Stimulated activated memory B cell treated with anti-CD40 and anti-IgM and Interleukin-4, amounts not matched to agents 10 μg/mL and 1 μg/mL and 100 μg/mL, for 72 hours (primary cell): Measurements from ENCODE around the gene MSANTD7.
"Not testable (repeated sequence)": the region's sequence is repeated elsewhere in the genome, so short reads cannot be mapped to it uniquely, and the experiment has no call there.

ENCODE experiments used
- ATAC-seq: fragments of 150-1000 bp; cut with Tn5 transposase; 2 replicates; pipeline ENCODE4 v1.10.0; 2021
- H3K27ac Mint-ChIP-seq: one replicate; pipeline ENCODE4 v1.8.0; 2022; ENCODE audit warnings: mild to moderate bottlenecking, mixed read lengths
- H3K27me3 Mint-ChIP-seq: one replicate; pipeline ENCODE4 v1.8.0; 2022; ENCODE audit warnings: mixed read lengths
- H3K36me3 Mint-ChIP-seq: one replicate; pipeline ENCODE4 v1.8.0; 2022; ENCODE audit warnings: mixed read lengths
- H3K4me1 Mint-ChIP-seq: one replicate; pipeline ENCODE4 v1.8.0; 2022; ENCODE audit warnings: mixed read lengths
- H3K4me3 Mint-ChIP-seq: one replicate; pipeline ENCODE4 v1.8.0; 2022; ENCODE audit warnings: mild to moderate bottlenecking, moderate library complexity, mixed read lengths
- H3K9me3 Mint-ChIP-seq: one replicate; pipeline ENCODE4 v1.8.0; 2022; ENCODE audit warnings: mixed read lengths

MSANTD7 gene

DNA sequence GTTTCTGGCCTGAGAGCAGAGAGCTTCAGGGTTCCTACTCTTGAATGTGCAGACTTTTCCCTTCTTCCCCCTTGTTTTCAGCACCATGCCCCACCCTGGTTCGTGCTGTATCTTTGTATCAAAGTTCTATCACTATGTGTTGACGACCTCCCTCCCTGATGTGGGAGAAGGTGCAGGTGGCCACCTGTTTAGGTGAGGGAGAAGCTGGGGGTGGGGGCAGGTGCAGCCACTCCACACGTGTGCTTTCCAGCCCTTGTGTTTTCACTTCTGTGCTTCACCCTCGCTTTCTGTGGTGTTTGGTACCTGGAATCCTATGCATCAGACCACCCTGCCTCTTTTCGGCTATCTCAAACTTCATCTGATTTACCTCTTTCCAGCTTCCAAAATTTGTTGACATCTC, 20.9 kb downstream of the MSANTD7 start:
- H3K27ac Mint-ChIP-seq = no peak overlapping the region
- H3K27me3 Mint-ChIP-seq = no peaks in the 10 kb centered on the region
- H3K9me3 Mint-ChIP-seq = no peaks in the 10 kb centered on the region
- H3K36me3 Mint-ChIP-seq = peaks cover 57% of the 10 kb centered on the region
- H3K4me3 Mint-ChIP-seq = no peak overlapping the region
- peaks cover 6% of the 10 kb centered on the region for H3K4me1 Mint-ChIP-seq
- no peak for ATAC-seq

DNA sequence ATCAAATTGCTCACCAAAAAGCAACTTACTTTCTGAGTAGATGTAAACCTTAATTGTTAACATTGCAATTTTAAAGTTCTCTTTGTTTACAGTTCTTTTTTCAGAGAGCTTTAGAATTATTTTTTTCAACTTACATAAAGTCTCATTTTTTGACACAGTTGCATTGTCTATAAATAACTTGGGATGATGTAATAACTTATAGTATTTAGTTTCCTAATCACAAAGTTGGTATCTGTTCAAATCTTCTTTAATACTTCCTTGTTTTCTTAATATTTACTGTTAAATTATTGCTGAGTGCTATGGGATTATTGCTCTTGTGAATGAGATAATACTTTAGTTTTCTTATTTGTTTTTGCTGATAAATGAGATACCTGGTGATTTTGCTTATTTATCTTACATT, 21.7 kb downstream of the MSANTD7 start:
- Mint-ChIP-seq H3K4me3 (no peak overlapping the region), H3K36me3 (peaks cover 56% of the 10 kb centered on the region), H3K27ac (no peak overlapping the region), H3K9me3 (no peaks in the 10 kb centered on the region), H3K27me3 (no peaks in the 10 kb centered on the region), H3K4me1 (peaks cover 6% of the 10 kb centered on the region)
- ATAC-seq = no peak

DNA sequence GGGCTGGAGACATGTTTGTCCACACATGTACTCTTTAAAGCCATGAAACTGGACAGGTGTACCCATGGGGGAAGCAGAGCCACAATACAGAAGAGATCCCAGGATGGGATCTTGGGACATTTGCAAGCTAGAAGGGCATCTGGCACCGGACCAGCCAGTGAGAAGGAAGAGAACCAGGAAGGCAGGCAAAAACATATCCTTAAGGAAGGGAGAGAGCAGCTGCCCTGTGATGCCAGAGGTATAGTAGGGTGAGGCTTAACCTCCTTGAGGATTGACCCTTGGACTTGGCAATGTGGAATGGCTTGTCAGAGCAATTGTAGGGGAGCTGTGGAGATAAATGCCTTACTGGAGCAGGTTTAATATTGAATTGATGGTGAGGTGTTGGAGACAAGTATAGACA, 22.7 kb downstream of the MSANTD7 start:
- Mint-ChIP-seq H3K36me3 (peaks cover 55% of the 10 kb centered on the region), H3K4me1 (peaks cover 6% of the 10 kb centered on the region), H3K9me3 (no peaks in the 10 kb centered on the region), H3K4me3 (no peak overlapping the region), H3K27me3 (no peaks in the 10 kb centered on the region), H3K27ac (peak overlapping the region; percentile 31)
- ATAC-seq = no peak

DNA sequence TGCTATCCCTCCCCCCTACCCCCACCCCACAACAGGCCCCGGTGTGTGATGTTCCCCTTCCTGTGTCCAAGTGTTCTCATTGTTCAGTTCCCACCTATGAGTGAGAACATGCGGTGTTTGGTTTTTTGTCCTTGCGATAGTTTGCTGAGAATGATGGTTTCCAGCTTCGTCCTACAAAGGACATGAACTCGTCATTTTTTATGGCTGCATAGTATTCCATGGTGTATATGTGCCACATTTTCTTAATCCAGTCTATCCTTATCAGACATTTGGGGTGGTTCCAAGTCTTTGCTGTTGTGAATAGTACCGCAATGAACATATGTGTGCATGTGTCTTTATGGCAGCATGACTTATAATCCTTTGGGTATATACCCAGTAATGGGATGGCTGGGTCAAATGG, 26.4 kb downstream of the MSANTD7 start:
- H3K36me3 Mint-ChIP-seq = peaks cover 40% of the 10 kb centered on the region
- not testable (repeated sequence) for H3K9me3 Mint-ChIP-seq, H3K27me3 Mint-ChIP-seq, H3K4me3 Mint-ChIP-seq, ATAC-seq, H3K27ac Mint-ChIP-seq, H3K4me1 Mint-ChIP-seq

DNA sequence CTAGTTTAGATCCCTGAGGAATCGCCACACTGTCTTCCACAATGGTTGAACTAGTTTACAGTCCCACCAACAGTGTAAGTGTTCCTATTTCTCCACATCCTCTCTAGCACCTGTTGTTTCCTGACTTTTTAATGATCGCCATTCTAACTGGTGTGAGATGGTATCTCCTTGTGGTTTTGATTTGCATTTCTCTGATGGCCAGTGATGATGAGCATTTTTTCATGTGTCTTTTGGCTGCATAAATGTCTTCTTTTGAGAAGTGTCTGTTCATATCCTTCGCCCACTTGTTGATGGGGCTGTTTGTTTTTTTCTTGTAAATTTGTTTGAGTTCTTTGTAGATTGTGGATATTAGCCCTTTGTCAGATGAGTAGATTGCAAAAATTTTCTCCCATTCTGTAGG, 26.8 kb downstream of the MSANTD7 start:
- not testable (repeated sequence) for H3K9me3 Mint-ChIP-seq, ATAC-seq, H3K27me3 Mint-ChIP-seq, H3K4me1 Mint-ChIP-seq, H3K27ac Mint-ChIP-seq, H3K4me3 Mint-ChIP-seq
- peaks cover 43% of the 10 kb centered on the region for H3K36me3 Mint-ChIP-seq

DNA sequence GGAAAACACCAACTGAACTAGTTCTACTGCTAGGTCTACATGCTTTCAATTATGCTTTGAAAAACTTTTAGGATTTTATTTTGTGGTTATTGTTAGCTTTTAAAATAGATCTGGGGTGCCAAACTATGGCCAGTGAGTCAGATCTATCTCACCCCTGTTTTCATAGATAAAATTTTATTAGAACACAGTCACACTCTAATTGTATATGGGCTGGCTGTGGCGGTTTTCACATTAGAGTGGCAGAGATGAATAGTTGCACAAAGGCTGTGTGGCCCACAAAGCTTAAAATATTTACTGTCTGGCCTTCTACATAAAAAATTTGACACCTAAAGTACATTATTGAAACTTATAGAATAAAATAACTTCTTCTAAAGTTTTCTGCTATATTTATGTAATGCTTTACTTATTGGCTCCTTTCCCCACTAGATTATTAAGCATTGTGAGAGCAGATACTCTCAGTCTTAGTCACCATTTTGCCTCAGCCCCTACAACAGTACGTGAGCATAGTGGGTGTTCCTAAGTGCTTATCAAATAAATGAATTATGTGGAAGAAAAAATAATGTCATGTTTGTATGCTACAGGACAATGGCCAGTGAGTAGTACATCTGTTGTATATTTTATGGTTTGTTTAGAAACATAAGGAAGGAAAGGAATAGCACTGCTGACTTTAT, 35.1 kb downstream of the MSANTD7 start:
- Mint-ChIP-seq H3K27me3 (no peaks in the 10 kb centered on the region), H3K36me3 (peaks cover 13% of the 10 kb centered on the region), H3K27ac (no peak overlapping the region), H3K9me3 (no peaks in the 10 kb centered on the region), H3K4me3 (no peak overlapping the region), H3K4me1 (peaks cover 23% of the 10 kb centered on the region)
- no peak for ATAC-seq

DNA sequence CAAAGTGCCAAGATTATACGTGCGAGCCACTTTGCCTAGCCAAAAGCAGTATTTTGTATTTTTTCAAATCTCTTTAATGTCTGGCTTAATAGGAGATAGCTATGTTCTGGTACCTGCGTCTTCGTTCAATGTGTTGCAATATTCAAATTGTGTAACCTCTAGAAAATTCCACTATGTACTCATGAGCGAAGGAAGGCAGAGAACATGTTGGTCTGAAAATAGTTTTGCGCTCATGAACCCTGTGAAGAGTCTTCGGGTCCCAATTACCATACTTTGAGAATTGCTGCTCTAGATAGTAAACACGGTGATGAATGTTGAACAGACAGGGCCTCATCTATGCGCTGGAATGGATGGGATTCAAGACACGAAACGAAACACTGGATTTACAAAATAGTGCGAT, 37.8 kb downstream of the MSANTD7 start:
- Mint-ChIP-seq H3K9me3 (no peaks in the 10 kb centered on the region), H3K36me3 (no peaks in the 10 kb centered on the region), H3K4me3 (no peak overlapping the region), H3K4me1 (peaks cover 35% of the 10 kb centered on the region), H3K27me3 (no peaks in the 10 kb centered on the region), H3K27ac (no peak overlapping the region)
- ATAC-seq = no peak

DNA sequence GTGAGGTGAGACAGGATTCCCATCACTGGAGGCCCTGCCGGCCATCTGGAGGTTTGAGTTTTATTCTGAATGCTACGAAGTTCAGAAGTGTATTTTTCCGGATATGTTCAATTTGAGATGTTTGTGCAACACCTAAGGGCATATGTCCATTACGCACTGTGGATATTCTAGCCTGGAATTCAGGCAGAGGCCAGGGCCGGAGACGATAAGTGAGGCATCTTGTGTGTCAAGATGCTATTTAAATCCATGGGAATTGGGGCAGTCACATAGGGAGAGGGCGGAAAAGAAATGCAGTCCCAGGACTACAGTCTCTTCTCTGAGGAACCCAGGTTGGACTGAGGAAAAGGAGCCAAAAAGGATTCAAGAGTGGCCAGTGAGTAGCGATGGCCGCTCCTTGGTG, 38.7 kb downstream of the MSANTD7 start:
- no peak for ATAC-seq
- peak overlapping the region; percentile 92 for H3K4me3 Mint-ChIP-seq
- H3K9me3 Mint-ChIP-seq = no peaks in the 10 kb centered on the region
- no peaks in the 10 kb centered on the region for H3K27me3 Mint-ChIP-seq
- H3K27ac Mint-ChIP-seq = peak overlapping the region; percentile 21
- H3K36me3 Mint-ChIP-seq = peaks cover under 1% of the 10 kb centered on the region
- peaks cover 35% of the 10 kb centered on the region for H3K4me1 Mint-ChIP-seq

DNA sequence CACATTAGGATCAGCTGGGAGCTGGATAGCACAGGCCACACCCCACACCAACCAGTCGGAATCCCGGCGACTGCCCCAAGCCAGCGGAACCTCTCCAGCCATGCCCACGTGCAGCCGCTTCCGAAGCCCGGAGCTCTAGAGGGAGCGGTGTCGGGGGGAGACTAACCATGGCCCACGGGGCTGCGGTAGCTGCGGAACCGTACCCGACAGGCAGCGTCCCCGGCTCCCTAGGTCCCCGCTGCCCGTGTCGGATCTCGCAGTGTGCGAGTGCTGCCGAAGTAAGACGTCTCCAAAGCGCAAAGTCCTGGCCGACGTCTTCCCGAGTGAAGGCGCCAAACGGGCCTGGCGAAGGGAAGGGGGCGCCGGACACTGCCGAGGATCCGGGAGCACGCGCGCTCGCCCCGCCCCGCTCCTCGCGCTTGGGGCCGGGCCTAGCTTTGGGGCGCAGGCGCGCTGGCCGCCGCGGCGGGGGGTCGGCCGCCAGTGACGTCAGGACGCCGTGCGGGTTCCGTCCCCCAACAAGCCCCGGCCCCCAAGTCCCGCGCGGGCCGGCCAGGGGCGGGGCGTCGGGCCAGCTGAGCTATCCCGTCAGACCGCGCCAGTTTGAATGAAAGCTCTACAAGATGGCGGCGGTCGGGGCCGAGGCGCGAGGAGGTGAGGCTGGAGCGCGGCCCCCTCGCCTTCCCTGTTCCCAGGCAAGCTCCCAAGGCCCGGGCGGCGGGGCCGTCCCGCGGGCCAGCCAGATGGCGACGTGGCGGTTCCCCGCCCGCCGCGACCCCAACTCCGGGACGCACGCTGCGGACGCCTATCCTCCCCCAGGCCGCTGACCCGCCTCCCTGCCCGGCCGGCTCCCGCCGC, 40.4 kb downstream of the MSANTD7 start, which contains the start of gene SUV39H2:
Gene SUV39H2, plus strand, starts transcription at position 601 of the 858 bp plus-strand sequence. Its CDS starts 23 bp downstream, at position 624.
- Mint-ChIP-seq H3K4me1 (peaks cover 35% of the 10 kb centered on the region), H3K9me3 (no peaks in the 10 kb centered on the region), H3K27me3 (no peaks in the 10 kb centered on the region), H3K27ac (peak within 1 kb of the TSS; percentile 90), H3K4me3 (peak within 1 kb of the TSS; percentile 92), H3K36me3 (peaks cover 8% of the 10 kb centered on the region)
- ATAC-seq = peak; percentile 99

DNA sequence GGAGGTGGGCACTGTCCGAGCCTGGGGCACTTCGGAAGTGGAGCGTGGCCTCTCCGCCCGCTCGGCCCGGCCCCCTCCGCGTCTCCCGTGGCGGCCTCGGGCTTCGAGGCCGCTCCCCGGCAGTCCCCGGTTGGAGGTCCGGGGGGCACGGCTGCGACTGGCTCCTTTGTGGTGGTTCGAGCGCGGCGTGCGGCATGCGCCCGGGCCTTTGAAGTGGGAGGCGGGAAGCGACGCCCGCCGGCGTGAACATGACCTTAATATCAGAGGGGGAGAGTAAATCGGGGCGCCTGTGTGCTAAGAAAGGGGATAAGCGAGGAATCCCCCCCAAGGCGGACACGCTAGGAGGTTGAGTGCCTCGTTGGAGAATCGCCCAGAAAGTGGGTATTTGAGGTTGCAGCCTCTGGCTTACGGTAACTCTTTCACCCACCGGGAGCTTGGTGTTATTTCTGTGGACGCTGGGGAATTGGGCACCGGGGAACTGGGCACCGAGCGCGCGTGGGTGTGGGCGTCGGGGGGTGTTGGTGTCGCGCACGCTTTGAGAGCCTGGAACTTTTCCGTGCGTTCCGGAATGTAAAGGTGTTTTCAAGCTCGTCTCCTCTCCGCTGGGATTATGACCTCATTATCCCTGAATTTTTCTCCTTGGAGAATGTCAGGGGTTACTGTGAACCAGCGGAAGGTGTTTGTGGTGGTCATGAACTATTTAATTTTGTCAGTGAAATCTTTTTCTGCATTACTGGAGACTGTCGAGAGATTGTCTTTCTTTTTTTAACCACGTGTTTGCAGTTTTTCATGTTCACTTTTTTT, 41.2 kb downstream of the MSANTD7 start:
- no peaks in the 10 kb centered on the region for H3K9me3 Mint-ChIP-seq
- H3K4me3 Mint-ChIP-seq = peak overlapping the region; percentile 92
- peak; percentile 6 for ATAC-seq
- H3K27ac Mint-ChIP-seq = peak overlapping the region; percentile 90
- H3K4me1 Mint-ChIP-seq = peaks cover 35% of the 10 kb centered on the region
- no peaks in the 10 kb centered on the region for H3K27me3 Mint-ChIP-seq
- H3K36me3 Mint-ChIP-seq = peaks cover 8% of the 10 kb centered on the region

DNA sequence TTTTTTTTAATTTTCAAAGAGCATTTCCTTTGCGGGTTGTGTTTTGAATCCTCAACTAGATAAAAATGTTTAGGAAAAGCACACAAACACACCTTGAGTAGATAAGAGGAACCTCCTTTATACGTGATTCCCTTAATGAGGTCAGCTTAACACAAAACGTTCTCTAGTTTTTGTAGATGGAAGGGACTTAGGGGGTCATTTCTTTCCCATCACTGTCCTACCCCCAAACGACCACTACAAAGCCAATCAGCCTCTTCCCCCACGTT, 41.8 kb downstream of the MSANTD7 start:
- Mint-ChIP-seq H3K4me3 (peak overlapping the region; percentile 92), H3K4me1 (peaks cover 35% of the 10 kb centered on the region), H3K27ac (peak overlapping the region; percentile 90), H3K36me3 (peaks cover 8% of the 10 kb centered on the region), H3K9me3 (no peaks in the 10 kb centered on the region), H3K27me3 (no peaks in the 10 kb centered on the region)
- ATAC-seq = no peak

DNA sequence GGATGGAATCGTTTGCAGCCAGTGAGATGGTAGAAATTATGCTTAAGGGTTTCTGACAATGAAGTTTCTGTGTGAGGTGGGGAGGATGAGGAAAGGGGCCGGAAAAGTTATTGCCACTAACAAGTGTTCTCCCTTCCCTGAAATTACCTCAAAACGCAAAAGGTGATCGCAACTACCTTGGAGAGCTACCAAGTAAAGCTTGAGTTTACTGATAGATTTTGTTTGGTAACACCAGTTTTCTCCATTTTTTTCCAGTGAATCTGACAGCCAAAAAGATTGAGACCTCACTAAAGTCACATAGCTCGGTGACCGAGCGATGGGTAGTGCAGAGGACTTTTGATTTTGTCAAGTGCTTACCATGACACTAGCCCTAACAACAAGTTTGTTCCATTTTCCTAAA, 42.1 kb downstream of the MSANTD7 start:
- Mint-ChIP-seq H3K9me3 (no peaks in the 10 kb centered on the region), H3K27ac (no peak overlapping the region), H3K27me3 (no peaks in the 10 kb centered on the region), H3K4me1 (peaks cover 35% of the 10 kb centered on the region), H3K36me3 (peaks cover 8% of the 10 kb centered on the region), H3K4me3 (peak overlapping the region; percentile 92)
- no peak for ATAC-seq

DNA sequence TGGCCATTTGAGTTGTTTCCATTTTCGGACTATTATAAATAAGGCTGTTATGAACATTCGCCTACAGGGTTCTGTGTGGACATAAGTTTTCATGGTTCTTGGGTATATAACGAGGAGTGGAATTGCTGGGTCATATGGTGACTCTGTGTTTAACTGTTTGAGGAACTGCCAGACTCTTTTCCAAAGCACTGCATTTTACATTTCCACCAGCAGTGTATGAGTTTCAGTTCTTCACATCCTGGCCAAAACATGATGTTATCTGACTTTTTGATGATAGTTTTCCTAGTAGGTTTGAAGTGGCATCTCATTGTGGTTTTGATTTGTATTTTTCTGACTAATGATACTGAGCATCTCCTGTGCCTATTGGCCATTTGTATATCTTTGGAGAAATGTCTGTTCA, 46.0 kb downstream of the MSANTD7 start:
- no peaks in the 10 kb centered on the region for H3K9me3 Mint-ChIP-seq
- H3K36me3 Mint-ChIP-seq = peaks cover 8% of the 10 kb centered on the region
- H3K4me1 Mint-ChIP-seq = peaks cover 11% of the 10 kb centered on the region
- no peak overlapping the region for H3K27ac Mint-ChIP-seq
- no peaks in the 10 kb centered on the region for H3K27me3 Mint-ChIP-seq
- H3K4me3 Mint-ChIP-seq = no peak overlapping the region
- ATAC-seq = no peak
